Ovary (tissue), 9 donors: ENCODE data around the gene KCNIP1. TPM values are rescaled to one million over a fixed set of nuclear protein-coding genes. Genes with fewer than 3 reads are reported as not detected.

Experiments used
- DNase-seq, 5 donors: peaks; one replicate each; pipeline ENCODE4 v3.0.0-alpha.2; 2019 to 2020
- H3K27ac ChIP-seq, 2 donors: fragments of 200-600 bp; one replicate each; pipeline versions ENCODE4 v1.5.1 to v1.8.0; 2019 to 2022
- H3K27me3 ChIP-seq: fragments of 200-600 bp; one replicate; pipeline ENCODE4 v1.8.0; 2022
- H3K36me3 ChIP-seq: fragments of 200-600 bp; sonication (generic); one replicate; pipeline ENCODE4 v1.5.1; 2019
- H3K4me1 ChIP-seq: one replicate; pipeline ENCODE4 v1.8.1; 2013; ENCODE audit warnings: mild to moderate bottlenecking, moderate library complexity; ENCODE audit not compliant: insufficient read depth
- H3K4me3 ChIP-seq: fragments of 200-600 bp; sonication (generic); one replicate; pipeline ENCODE4 v1.5.1; 2017
- H3K9me3 ChIP-seq, 2 donors: fragments of 200-600 bp in 1 of 2; sonication (generic) in 1 of 2; one replicate each; pipeline versions ENCODE4 v1.5.1 to v1.8.1; 2013 to 2019; ENCODE audit warnings: mild to moderate bottlenecking in 1 of 2, moderate library complexity in 1 of 2
- EP300 ChIP-seq: sonication (generic); formaldehyde crosslinking; IDR thresholded peaks from one replicate; pipeline ENCODE4 v1.6.1; 2017; ENCODE audit warnings: antibody characterized with exemption
- POLR2A ChIP-seq: fragments of 450-650 bp; IDR thresholded peaks from one replicate; pipeline ENCODE4 v1.6.1; 2017; ENCODE audit warnings: antibody characterized with exemption, mild to moderate bottlenecking, moderate library complexity
- WGBS, 3 donors: extraction: QIAGEN DNeasy Blood & Tissue Kit in 1 of 3; methylation state at CpG; one replicate each; pipeline versions ENCODE4 v1.1.5 to v1.1.7; 2013 to 2017; 5-methylcytosine and 5-hydroxymethylcytosine counted together
- intact Hi-C, 4 donors: fragments of 100-400 bp; cut with DNase I; formaldehyde crosslinking; loops; one replicate each; pipeline versions ENCODE4 v1.11.0 to v1.15.1; 2022 to 2023
- polyA plus RNA-seq, 2 donors: library from polyadenylated mRNA; stranded (reverse); fragments of 200-250 nt in 1 of 2; fragments of 350-450 nt in 1 of 2; fragmentation: Illumina TruSeq in 1 of 2; extraction: RNeasy Lipid Tissue Mini Kit (QIAGEN cat#74804) in 1 of 2; gene quantifications; one replicate each; pipeline ENCODE4 v1.2.3, GENCODE V29; 2013 to 2014
- total RNA-seq, 7 donors: library from RNA; depleted of rRNA in 2 of 7; stranded (reverse); fragments of >200 nt in 2 of 7; fragmentation: NEBNext Ultra II Directional in 3 of 7; extraction: Animal tissue kit (Norgen Biotek cat#: 25700) in 3 of 7; gene quantifications; one replicate each; pipeline versions ENCODE4 v1.1.0 to v1.2.4, GENCODE V29; 2016 to 2023
- TF ChIP-seq, protein P1 (sequence below), 3 donors: fragments of 450-650 bp in 2 of 3; fragments of 200-600 bp in 1 of 3; IDR thresholded peaks; one replicate each; pipeline versions ENCODE4 v1.5.1 to v1.8.0; 2016 to 2022; ENCODE audit warnings: antibody characterized with exemption in 3 of 3, mild to moderate bottlenecking in 1 of 3
- donor health status: DM: no; HTN: no; CAD: no; lungs with moderate emphysema.
- donor health status: DM: no; HTN: no; CAD: no.
- donor health status: Bipolar disorder and iron deficiency.
- donor health status: DM: yes; HTN: yes; CAD: no.
- donor health status: DM: no; HTN: no; CAD: no.
- donor health status: DM: yes; HTN: yes; CAD: no.

The KCNIP1 gene
- total and polyA plus RNA-seq, 9 donors, result 0.20 to 2.2 (median 0.66) TPM

DNA sequence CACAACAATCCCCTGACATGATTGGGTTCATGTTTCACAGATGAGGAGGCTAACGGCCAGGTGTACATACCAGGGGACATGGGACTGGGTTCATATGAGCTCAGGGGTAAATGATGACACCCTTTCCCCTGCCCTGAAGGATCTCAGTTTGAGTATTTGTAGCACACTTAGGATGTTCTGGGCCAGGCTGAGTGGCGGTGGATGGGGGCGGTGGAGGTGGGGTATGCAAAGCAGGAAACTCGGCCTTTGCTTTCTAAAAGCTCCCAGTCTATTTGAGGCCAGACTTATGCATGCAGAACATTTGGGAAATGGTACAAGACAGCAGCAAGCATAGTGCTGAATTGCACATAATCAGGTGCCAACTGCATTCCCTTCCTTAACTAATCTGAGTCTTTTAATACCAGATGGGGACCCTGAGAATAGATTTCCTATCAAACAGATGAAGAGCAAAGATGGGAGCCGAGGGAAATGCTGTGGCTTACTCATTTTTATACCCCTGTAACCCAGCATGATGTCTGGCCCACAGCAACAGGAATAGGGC, 4.9 kb upstream of the KCNIP1 start:
- Histone ChIP-seq H3K27me3 (no peaks in the 10 kb centered on the region), H3K36me3 (no peaks in the 10 kb centered on the region), H3K4me3 (no peak overlapping the region), H3K9me3 (no peaks in the 10 kb centered on the region), H3K4me1 (no peaks in the 10 kb centered on the region), H3K27ac (no peak overlapping the region)
- TF ChIP-seq, protein P1, sequence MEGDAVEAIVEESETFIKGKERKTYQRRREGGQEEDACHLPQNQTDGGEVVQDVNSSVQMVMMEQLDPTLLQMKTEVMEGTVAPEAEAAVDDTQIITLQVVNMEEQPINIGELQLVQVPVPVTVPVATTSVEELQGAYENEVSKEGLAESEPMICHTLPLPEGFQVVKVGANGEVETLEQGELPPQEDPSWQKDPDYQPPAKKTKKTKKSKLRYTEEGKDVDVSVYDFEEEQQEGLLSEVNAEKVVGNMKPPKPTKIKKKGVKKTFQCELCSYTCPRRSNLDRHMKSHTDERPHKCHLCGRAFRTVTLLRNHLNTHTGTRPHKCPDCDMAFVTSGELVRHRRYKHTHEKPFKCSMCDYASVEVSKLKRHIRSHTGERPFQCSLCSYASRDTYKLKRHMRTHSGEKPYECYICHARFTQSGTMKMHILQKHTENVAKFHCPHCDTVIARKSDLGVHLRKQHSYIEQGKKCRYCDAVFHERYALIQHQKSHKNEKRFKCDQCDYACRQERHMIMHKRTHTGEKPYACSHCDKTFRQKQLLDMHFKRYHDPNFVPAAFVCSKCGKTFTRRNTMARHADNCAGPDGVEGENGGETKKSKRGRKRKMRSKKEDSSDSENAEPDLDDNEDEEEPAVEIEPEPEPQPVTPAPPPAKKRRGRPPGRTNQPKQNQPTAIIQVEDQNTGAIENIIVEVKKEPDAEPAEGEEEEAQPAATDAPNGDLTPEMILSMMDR (IDR thresholded peaks at IDR 0.05), result no peak
- intact Hi-C loops, result no loop called here
- 82 to 85% (median 83%) methylated on average over 5 of the region's 5 CpGs for WGBS, 3 donors
- no peak for DNase-seq

DNA sequence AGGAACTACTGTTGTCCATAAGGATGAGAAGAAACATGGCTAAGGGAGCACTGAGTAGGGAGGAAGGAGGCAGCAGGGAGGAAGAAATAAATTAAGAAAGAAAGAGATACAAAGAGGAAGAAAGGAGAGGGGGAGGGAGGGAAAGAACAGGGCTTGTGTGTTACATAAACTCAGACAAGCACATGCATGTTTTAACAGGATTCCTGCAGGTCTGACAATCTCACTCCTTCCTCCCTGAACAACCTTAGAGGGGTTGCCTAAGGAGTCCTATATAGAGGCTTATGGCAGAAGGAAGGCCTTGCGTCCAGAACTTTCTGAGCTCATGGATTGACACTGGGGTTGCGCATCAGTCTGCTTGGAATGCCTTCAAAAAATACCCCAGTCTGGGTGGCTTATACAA, 4.2 kb upstream of the KCNIP1 start:
- TF ChIP-seq EP300 (no peak), POLR2A (no peak)
- TF ChIP-seq, protein P1 (IDR thresholded peaks at IDR 0.05), result no peak
- intact Hi-C loops, result loop anchor here in 1 of 4 donors (10.0 kb wide), 1 partner anchor 835 kb away; no protein-coding TSS in a partner anchor

DNA sequence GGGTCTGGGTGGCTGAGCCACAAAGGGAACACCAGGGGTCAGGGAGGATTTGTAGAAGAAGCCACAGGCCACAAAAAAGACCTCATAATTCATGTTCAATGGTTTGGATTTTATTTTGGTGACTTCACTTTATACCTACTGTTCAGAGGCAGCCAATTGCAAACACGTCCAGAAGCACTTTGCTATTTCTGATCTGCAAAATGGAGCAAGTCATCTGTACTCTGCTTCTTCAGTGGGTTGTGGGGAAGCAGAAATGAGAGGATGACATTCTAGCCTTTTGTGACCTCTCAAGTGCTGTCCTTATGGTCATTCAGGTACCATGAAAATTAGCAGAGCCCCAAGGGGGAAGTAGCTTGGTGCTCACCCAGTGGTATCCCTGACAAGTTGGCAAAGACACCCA, 2.5 kb upstream of the KCNIP1 start:
- H3K36me3 ChIP-seq, result no peaks in the 10 kb centered on the region

More for the DNA sequence above, 4.2 kb upstream of the KCNIP1 start:
- no peak for DNase-seq
- Histone ChIP-seq H3K9me3 (no peaks in the 10 kb centered on the region), H3K4me1 (no peaks in the 10 kb centered on the region), H3K27ac (no peak overlapping the region), H3K4me3 (no peak overlapping the region), H3K27me3 (no peaks in the 10 kb centered on the region), H3K36me3 (no peaks in the 10 kb centered on the region)
- 94 to 97% (median 95%) methylated on average over 2 of the region's 2 CpGs for WGBS, 3 donors

DNA sequence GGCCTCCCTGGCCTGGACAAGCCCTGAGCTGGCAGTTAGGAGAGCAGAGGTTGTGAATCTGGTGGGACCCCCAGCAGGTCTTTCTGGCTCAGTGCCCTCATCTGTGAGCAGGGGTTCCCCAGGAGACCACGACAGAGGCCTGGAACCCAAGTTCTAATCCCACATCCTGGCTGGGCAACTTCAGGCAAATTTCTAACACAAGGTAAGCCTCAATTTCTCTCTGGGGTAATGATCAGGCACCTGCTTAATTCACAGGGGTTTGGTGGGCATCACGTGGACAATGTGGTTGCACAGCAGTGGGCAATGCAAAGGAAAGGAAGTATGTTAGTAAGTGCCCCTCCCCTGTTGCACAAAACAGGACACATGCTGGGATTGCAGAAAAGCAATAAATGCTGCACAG, 1.9 kb upstream of the KCNIP1 start:
- TF ChIP-seq POLR2A (no peak), EP300 (no peak)
- TF ChIP-seq, protein P1 (IDR thresholded peaks at IDR 0.05), result no peak
- no peak for DNase-seq
- no peak overlapping the region for H3K4me3 ChIP-seq
- H3K27me3 ChIP-seq, result no peaks in the 10 kb centered on the region
- no peaks in the 10 kb centered on the region for H3K36me3 ChIP-seq
- 83 to 90% (median 90%) methylated on average over 2 of the region's 2 CpGs for WGBS, 3 donors
- intact Hi-C loops, result loop anchor here in 1 of 4 donors (10.0 kb wide), 1 partner anchor 833 kb away; no protein-coding TSS in a partner anchor
- H3K9me3 ChIP-seq, result no peaks in the 10 kb centered on the region
- no peaks in the 10 kb centered on the region for H3K4me1 ChIP-seq
- no peak overlapping the region for H3K27ac ChIP-seq

More for the DNA sequence above, 2.5 kb upstream of the KCNIP1 start:
- Histone ChIP-seq H3K9me3 (no peaks in the 10 kb centered on the region), H3K27me3 (no peaks in the 10 kb centered on the region), H3K4me1 (no peaks in the 10 kb centered on the region), H3K27ac (no peak overlapping the region), H3K4me3 (no peak overlapping the region)
- no peak for TF ChIP-seq POLR2A
- TF ChIP-seq EP300, result no peak
- TF ChIP-seq, protein P1 (IDR thresholded peaks at IDR 0.05), result no peak
- intact Hi-C loops, result loop anchor here in 1 of 4 donors (10.0 kb wide), 1 partner anchor 833 kb away; no protein-coding TSS in a partner anchor
- no peak for DNase-seq
- WGBS, 3 donors, result 78 to 97% (median 93%) methylated on average over 1 of the region's 1 CpG
